H9 (cell line): ENCODE data around the gene THSD4. TPM values are rescaled to one million over a fixed set of nuclear protein-coding genes. Genes with fewer than 3 reads are reported as not detected.

ENCODE experiments used
- DNase-seq: peaks from one replicate; pipeline ENCODE4 v3.0.0-alpha.2; 2017
- H2AFZ ChIP-seq: one replicate; pipeline ENCODE4 v1.6.1; 2013; ENCODE audit warnings: mild to moderate bottlenecking, low read length, control low read depth, moderate library complexity
- H2AK5ac ChIP-seq: 2 replicates; pipeline ENCODE4 v1.6.1; 2013; ENCODE audit warnings: low read length, control low read depth, mixed read lengths; ENCODE audit not compliant: insufficient read length
- H2BK120ac ChIP-seq: one replicate; pipeline ENCODE4 v1.6.1; 2013; ENCODE audit warnings: low read depth, mild to moderate bottlenecking, low read length, control low read depth, inconsistent platforms; ENCODE audit not compliant: poor library complexity, severe bottlenecking
- H2BK12ac ChIP-seq: 2 replicates; pipeline ENCODE4 v1.6.1; 2013; ENCODE audit warnings: low read length, control low read depth, mixed read lengths, low read depth; ENCODE audit not compliant: insufficient read length
- H2BK15ac ChIP-seq: 2 replicates; pipeline ENCODE4 v1.6.1; 2013; ENCODE audit warnings: low read depth, low read length, control low read depth
- H2BK20ac ChIP-seq: one replicate; pipeline ENCODE4 v1.6.1; 2013; ENCODE audit warnings: low read depth, mild to moderate bottlenecking, low read length, control low read depth, inconsistent platforms; ENCODE audit not compliant: poor library complexity, severe bottlenecking
- H2BK5ac ChIP-seq: 2 replicates; pipeline ENCODE4 v1.6.1; 2013; ENCODE audit warnings: low read length, control low read depth, mixed read lengths; ENCODE audit not compliant: insufficient read length
- H3K14ac ChIP-seq: 2 replicates; pipeline ENCODE4 v1.6.1; 2013; ENCODE audit warnings: low read length, control low read depth; ENCODE audit not compliant: insufficient read depth
- H3K18ac ChIP-seq: 2 replicates; pipeline ENCODE4 v1.6.1; 2013; ENCODE audit warnings: low read depth, mild to moderate bottlenecking, mixed read lengths, low read length, control low read depth; ENCODE audit not compliant: insufficient read length
- H3K23ac ChIP-seq: 2 replicates; pipeline ENCODE4 v1.6.1; 2013; ENCODE audit warnings: low read length, control low read depth, mixed read lengths, low read depth; ENCODE audit not compliant: insufficient read length
- H3K23me2 ChIP-seq: 2 replicates; pipeline ENCODE4 v1.6.1; 2013; ENCODE audit warnings: low read depth, mild to moderate bottlenecking, mixed read lengths, low read length, control low read depth; ENCODE audit not compliant: insufficient read length, poor library complexity, severe bottlenecking
- H3K27ac ChIP-seq: 2 replicates; pipeline ENCODE4 v1.5.1; 2013; ENCODE audit warnings: low read length, control low read depth, mixed read lengths, low read depth; ENCODE audit not compliant: insufficient read length
- H3K27me3 ChIP-seq: 2 replicates; pipeline ENCODE4 v1.6.1; 2013; ENCODE audit warnings: low read length, control low read depth, inconsistent platforms; ENCODE audit not compliant: insufficient read depth
- H3K4ac ChIP-seq: 2 replicates; pipeline ENCODE4 v1.6.1; 2013; ENCODE audit warnings: low read depth, mild to moderate bottlenecking, control low read depth, inconsistent platforms, low read length, moderate library complexity
- H3K4me1 ChIP-seq: 2 replicates; pipeline ENCODE4 v1.6.1; 2013; ENCODE audit warnings: low read length, control low read depth, inconsistent platforms; ENCODE audit not compliant: insufficient read depth
- H3K4me2 ChIP-seq: 2 replicates; pipeline ENCODE4 v1.6.1; 2013; ENCODE audit warnings: low read length, control low read depth, mixed read lengths; ENCODE audit not compliant: insufficient read length, insufficient read depth
- H3K56ac ChIP-seq: 2 replicates; pipeline ENCODE4 v1.6.1; 2013; ENCODE audit warnings: low read depth, mild to moderate bottlenecking, mixed read lengths, low read length, control low read depth; ENCODE audit not compliant: insufficient read length
- H3K79me1 ChIP-seq: 2 replicates; pipeline ENCODE4 v1.6.1; 2013; ENCODE audit warnings: low read depth, mild to moderate bottlenecking, moderate library complexity, low read length, control low read depth, inconsistent platforms; ENCODE audit not compliant: insufficient read depth, poor library complexity, severe bottlenecking
- H3K79me2 ChIP-seq: 2 replicates; pipeline ENCODE4 v1.6.1; 2013; ENCODE audit warnings: low read length, control low read depth, inconsistent platforms; ENCODE audit not compliant: insufficient read depth
- H3K9ac ChIP-seq: 2 replicates; pipeline ENCODE4 v1.6.1; 2013; ENCODE audit warnings: low read length, control low read depth, mixed read lengths; ENCODE audit not compliant: insufficient read length; ENCODE audit errors: extremely low read depth
- H3K9me3 ChIP-seq: one replicate; pipeline ENCODE4 v1.6.1; 2013; ENCODE audit warnings: low read depth, low read length, inconsistent platforms; ENCODE audit not compliant: control insufficient read depth
- H3T11ph ChIP-seq: one replicate; pipeline ENCODE4 v1.6.1; 2013; ENCODE audit warnings: mild to moderate bottlenecking, low read length, control low read depth, inconsistent platforms
- H4K20me1 ChIP-seq: one replicate; pipeline ENCODE4 v1.6.1; 2013; ENCODE audit not compliant: control insufficient read depth, insufficient read length, insufficient read depth
- H4K5ac ChIP-seq: 2 replicates; pipeline ENCODE4 v1.6.1; 2013; ENCODE audit warnings: low read depth, mild to moderate bottlenecking, mixed read lengths, low read length, control low read depth; ENCODE audit not compliant: insufficient read length
- H4K8ac ChIP-seq: replicated peaks from 2 replicates; pipeline ENCODE4 v1.6.1; 2013; ENCODE audit warnings: low read length, control low read depth, mixed read lengths, low read depth; ENCODE audit not compliant: insufficient read length
- H4K91ac ChIP-seq: 2 replicates; pipeline ENCODE4 v1.6.1; 2013; ENCODE audit warnings: low read depth, mild to moderate bottlenecking, moderate library complexity, mixed read lengths, low read length, control low read depth; ENCODE audit not compliant: insufficient read length
- H3K27ac Mint-ChIP-seq, 3 experiments: 2 replicates in 2 of 3; 3 replicates in 1 of 3; pipeline ENCODE4 v1.8.0; 2020 to 2021; ENCODE audit warnings: mixed read lengths in 3 of 3, mild to moderate bottlenecking in 1 of 3, moderate library complexity in 1 of 3
- H3K27me3 Mint-ChIP-seq: 2 replicates; pipeline ENCODE4 v1.8.0; 2021; ENCODE audit warnings: low read depth, mild to moderate bottlenecking, moderate library complexity, mixed read lengths
- H3K36me3 Mint-ChIP-seq, 3 experiments: 2 replicates in 2 of 3; 3 replicates in 1 of 3; pipeline ENCODE4 v1.8.0; 2020 to 2021; ENCODE audit warnings: low read depth in 3 of 3, mixed read lengths in 3 of 3; ENCODE audit not compliant: insufficient read depth in 1 of 3
- H3K4me1 Mint-ChIP-seq, 2 experiments: 2 replicates each; pipeline ENCODE4 v1.8.0; 2020; ENCODE audit warnings: mixed read lengths in 2 of 2
- H3K4me3 Mint-ChIP-seq, 2 experiments: 2 replicates in 1 of 2; 3 replicates in 1 of 2; pipeline ENCODE4 v1.8.0; 2020 to 2021; ENCODE audit warnings: mild to moderate bottlenecking in 2 of 2, mixed read lengths in 2 of 2, moderate library complexity in 1 of 2
- H3K9me3 Mint-ChIP-seq, 2 experiments: 2 replicates in 1 of 2; 3 replicates in 1 of 2; pipeline ENCODE4 v1.8.0; 2020; ENCODE audit warnings: mild to moderate bottlenecking in 2 of 2, mixed read lengths in 2 of 2, moderate library complexity in 1 of 2
- WGBS: extraction: QIAGEN DNeasy Blood & Tissue Kit; methylation state at CpG from one replicate; pipeline ENCODE4 v1.1.7; 2013; ENCODE audit warnings: missing lambda C conversion rate, low lambda C conversion rate, mixed read lengths; ENCODE audit not compliant: insufficient read length; ENCODE audit errors: extremely low coverage; 5-methylcytosine and 5-hydroxymethylcytosine counted together
- total RNA-seq: library from RNA; stranded (reverse); gene quantifications from 2 replicates; pipeline ENCODE4 v1.2.1, GENCODE V29; 2021
- TF ChIP-seq, protein P1 (sequence below): fragments of 200-600 bp; sonication (generic); conservative IDR thresholded peaks from 3 replicates; pipeline ENCODE4 v1.8.0; 2021; ENCODE audit warnings: antibody characterized with exemption, mild to moderate bottlenecking

The THSD4 gene
- total RNA-seq, 1 experiment from 2014 or later: 5.5 TPM

DNA sequence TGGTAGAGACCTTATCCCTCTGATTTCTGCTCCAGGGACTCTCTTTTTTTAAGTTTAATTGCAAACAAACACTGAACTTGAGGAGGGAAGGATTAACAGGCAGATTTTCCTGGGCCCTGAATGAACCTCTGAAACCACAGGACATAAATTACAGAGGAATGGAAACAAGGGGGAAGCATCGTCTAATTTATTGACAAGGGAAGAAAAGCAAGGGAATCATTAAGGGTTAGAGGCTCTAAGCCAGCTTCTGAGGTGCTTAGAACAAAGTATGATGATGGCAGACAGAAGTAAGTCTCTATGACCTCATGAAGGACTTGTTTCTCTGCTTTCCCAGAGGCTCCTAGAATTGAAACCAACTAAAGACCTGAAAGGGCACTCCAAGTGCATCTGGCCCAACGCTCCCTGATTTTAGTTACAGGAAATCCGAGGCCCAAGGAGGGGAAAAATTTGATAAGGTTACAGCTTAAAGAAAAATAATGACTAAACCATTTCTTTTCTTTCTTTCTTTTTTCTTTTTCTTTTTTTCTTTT is 450.4 kb downstream of the THSD4 start:
- Mint-ChIP-seq H3K27ac (no peak overlapping the region), H3K9me3 (no peaks in the 10 kb centered on the region), H3K4me3 (no peak overlapping the region), H3K4me1 (no peaks in the 10 kb centered on the region; a peak in 1 of 4 replicates), H3K36me3 (no peaks in the 10 kb centered on the region), H3K27me3 (no peaks in the 10 kb centered on the region)
- Histone ChIP-seq H3K27ac (no peak overlapping the region), H3K79me1 (no peaks in the 10 kb centered on the region), H4K5ac (no peak overlapping the region), H4K8ac (no peak overlapping the region), H2AK5ac (no peak overlapping the region), H3K23me2 (no peaks in the 10 kb centered on the region), H3T11ph (no peak overlapping the region), H3K23ac (no peak overlapping the region), H2BK20ac (no peak overlapping the region), H3K79me2 (no peaks in the 10 kb centered on the region), H3K4me2 (no peak overlapping the region), H2BK12ac (no peak overlapping the region), H3K9me3 (no peaks in the 10 kb centered on the region), H4K91ac (no peak overlapping the region), H3K4me1 (no peaks in the 10 kb centered on the region), H2BK5ac (no peak overlapping the region), H3K14ac (no peak overlapping the region), H3K27me3 (no peaks in the 10 kb centered on the region), H3K56ac (no peak overlapping the region), H4K20me1 (no peaks in the 10 kb centered on the region), H2BK120ac (no peak overlapping the region), H3K4ac (no peak overlapping the region), H2AFZ (no peak overlapping the region), H3K18ac (no peak overlapping the region), H3K9ac (no peak overlapping the region), H2BK15ac (no peak overlapping the region)
- no peak for DNase-seq
- no CpG with 5 or more reads among the region's 3 CpGs for WGBS
- TF ChIP-seq, protein P1, sequence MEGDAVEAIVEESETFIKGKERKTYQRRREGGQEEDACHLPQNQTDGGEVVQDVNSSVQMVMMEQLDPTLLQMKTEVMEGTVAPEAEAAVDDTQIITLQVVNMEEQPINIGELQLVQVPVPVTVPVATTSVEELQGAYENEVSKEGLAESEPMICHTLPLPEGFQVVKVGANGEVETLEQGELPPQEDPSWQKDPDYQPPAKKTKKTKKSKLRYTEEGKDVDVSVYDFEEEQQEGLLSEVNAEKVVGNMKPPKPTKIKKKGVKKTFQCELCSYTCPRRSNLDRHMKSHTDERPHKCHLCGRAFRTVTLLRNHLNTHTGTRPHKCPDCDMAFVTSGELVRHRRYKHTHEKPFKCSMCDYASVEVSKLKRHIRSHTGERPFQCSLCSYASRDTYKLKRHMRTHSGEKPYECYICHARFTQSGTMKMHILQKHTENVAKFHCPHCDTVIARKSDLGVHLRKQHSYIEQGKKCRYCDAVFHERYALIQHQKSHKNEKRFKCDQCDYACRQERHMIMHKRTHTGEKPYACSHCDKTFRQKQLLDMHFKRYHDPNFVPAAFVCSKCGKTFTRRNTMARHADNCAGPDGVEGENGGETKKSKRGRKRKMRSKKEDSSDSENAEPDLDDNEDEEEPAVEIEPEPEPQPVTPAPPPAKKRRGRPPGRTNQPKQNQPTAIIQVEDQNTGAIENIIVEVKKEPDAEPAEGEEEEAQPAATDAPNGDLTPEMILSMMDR: no peak
